Measurements from ENCODE around the gene TUSC2.
"Not testable (repeated sequence)": the region's sequence is repeated elsewhere in the genome, so short reads cannot be mapped to it uniquely, and the experiment has no call there.

Gene TUSC2

DNA sequence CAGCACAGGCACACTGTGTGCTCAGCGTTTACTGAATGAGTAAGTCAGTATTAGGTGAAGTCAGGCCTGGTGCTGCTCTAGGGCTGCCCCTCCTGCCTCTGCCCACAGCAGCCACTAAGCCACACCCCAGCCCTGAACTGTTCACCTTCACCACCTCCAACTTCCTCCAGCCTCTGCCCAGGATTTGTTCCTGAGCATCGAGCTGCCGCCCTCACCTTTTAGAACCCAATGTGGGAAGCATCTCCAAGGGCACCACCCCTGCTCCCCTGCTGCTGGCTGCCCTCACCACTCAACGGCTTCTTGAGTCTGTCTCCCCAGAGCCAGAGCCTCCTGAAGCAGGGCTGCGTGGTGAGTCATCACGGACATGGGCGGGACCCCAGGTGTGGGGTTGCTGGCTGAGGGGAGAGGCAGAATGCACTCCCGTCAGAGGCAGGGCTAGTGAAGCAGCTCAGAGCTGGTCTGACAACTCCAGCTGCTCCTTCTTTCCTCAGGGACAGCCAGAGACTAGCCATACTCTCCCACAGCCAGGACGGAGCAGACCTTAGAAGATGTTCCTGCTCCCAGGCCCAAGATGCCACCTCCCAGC, 11.3 kb downstream of the TUSC2 start:
- FAIRE-seq = no peak

DNA sequence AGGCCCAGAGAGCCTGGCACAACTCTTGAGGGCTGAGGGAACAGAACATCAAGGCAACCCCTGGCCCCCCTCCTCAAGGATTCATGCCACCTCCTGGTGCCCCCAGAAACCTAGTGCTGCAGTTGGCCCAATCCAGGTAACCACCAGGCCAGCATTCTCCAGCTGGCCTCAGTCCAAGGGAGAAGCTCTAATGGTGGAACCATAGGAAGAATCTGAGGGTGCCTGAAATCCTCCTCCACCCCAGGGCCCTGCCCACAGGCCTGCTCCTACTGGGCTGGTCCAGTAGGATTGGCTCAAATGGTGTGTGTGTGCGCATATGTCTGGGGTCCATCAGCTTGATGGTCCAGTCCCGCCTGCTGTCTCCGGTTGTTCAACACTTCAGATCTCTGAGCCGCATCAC, 13.2 kb downstream of the TUSC2 start:
- no peak for FAIRE-seq

DNA sequence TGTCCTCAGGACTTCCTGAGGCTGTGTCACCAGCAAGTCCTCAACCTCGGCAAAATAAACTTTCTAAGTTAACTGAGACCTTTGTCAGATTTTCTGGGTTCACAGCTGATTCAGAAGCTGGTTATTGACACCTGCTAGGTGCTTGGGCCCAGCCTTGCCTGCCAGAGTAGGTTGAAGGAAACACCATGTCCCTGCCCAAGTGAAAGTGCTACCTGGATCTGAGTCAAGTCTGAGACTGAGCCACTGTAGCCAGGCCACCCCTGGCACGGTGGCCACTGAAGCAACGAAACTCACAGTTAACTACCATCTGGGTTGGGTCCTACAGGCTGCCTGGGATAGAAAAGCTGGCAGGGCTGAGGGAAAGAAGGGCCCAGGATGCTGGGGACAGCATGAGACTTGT, 13.7 kb downstream of the TUSC2 start:
- FAIRE-seq = no peak

DNA sequence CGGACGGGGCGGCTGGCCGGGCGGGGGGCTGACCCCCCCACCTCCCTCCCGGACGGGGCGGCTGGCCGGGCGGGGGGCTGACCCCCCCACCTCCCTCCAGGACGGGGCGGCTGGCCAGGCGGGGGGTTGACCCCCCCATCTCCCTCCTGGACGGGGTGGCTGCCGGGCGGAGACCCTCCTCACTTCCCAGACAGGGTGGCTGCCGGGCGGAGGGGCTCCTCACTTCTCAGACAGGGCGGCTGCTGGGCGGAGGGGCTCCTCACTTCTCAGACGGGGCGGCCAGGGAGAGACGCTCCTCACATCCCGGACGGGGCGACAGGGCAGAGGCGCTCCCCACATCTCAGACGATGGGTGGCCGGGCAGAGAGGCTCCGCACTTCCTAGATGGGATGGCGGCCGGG, 16.0 kb downstream of the TUSC2 start:
- FAIRE-seq = not testable (repeated sequence)

DNA sequence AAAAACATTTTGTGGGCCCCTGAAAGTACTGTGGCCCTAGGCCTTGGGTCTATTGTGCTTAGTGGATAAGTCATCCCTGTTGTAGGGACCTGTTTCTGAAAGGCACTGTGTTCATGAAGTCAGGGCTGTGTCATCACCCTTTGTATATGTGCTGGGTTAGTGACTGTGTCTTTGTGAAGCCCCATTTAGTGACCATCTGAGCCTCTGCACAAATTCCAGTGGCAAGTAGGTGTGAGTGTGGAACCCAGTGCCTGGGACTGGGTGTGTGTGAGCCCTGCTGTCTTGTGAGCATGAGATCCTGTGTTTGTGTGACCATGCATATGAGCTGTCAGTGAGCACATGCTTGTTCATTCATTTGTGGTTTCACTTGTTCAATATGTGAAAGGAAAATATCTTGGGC, 23.4 kb downstream of the TUSC2 start:
- FAIRE-seq = no peak

DNA sequence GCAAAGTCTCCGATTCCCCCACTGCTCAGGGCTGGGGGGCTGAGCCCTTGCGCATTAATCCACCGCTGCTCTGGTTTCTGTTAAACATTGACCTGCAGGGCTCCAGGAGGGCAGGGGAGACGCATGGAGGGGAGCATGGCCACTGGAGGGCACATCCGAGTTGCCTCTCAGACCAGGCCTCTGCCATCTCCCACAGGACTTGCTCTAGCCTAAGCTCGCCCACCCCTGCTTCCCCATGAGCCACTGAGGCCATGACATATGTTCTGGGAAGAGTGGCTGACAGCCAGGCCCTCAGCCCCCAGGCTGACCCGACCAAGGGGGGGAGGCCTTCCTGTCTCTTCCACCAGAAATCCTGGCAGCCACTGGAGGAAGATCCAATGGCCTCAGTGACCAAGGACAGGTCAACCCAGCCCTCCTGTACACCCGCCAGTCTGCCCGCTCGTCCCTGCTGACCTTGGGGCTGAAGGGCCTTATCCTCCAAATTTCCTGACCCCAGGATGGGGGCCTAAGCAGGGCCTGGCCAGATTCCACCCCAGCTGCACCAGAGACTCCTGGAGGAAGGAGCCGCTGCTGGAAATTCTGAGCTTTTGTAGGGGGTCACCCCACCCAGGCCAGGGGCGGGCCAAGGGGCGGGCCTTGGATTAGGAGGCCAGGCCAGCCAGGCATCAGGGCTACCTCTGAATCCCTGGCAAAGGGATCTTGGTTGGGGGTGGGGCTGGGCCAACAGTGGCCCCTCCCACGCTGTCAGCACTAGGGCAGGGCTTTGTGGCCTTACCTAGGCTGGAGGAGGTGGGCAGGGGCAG, 24.8 kb downstream of the TUSC2 start, which contains the start of gene HYAL1:
HYAL1 (minus strand) TSS at position 562 of the 803 bp plus-strand sequence. CDS start 618 bp downstream, outside the sequence.
- FAIRE-seq = no peak

DNA sequence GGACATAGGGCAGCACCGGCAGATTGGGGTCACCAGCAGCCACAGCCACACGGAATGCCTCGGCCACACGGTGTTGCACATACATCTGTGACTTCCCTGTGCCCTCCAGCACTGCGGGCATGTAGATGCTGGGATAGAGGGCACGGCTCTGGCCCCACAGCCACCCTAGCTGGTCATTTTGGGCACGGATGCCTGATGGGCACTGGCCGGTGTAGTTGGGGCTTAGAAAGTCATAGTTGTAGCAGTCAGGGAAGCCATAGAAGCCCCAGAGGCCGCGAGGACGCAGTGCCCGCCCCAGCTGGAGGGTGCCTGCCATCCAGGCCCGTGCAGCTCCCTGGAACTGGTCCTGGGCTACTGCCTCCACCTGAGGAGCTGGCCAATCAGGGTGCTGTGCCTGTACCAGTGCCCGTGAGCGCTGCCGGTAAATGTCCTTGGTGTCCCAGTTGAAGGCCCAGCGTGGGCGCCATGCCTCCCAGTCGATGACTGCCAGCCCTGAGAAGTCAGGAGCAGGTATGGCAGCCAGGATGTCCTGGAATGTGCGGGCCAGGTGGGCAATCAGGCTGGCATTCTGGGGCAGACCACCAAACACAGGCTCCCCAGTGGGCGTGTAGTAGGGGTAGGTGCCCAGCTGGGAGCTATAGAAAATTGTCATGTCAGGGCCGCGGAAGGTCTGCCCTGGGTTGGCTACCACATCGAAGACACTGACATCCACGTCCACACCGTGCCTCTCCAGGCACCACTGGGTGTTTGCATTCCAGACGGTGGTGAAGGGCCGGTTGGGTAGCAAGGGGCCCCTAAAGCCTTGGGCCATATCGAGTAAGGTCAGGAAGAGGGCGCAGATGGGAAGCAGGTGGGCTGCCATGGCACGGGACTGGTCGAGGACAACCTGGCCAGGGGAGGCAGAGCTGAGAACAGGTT, 25.7 kb downstream of the TUSC2 start:
- no peak for FAIRE-seq

DNA sequence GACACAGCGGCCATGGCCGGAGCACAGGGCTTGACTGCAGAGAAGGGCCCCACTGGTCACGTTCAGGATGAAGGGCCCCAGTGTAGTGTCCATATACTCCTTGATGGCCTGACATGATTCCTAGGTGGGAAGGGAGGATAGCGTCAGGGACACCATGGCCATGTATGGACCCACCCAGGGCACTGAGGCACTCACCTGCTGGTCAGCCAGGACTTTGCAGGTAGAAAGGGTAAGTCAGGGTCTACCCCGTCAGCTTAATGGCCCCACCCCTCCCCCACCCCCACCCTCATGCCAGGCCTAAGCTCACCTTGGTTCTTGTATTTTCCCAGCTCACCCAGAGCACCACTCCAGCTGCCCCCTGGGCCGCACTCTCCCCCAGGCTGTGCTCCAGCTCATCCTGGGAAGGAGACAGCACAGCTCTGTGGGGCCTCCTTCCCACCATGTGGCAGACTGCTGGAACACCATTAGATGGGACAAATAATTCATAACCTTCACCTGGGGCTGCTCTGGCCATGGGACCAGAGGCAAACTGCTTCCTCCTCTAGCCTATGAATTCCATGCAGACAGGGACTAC, 27.3 kb downstream of the TUSC2 start:
- FAIRE-seq = no peak

DNA sequence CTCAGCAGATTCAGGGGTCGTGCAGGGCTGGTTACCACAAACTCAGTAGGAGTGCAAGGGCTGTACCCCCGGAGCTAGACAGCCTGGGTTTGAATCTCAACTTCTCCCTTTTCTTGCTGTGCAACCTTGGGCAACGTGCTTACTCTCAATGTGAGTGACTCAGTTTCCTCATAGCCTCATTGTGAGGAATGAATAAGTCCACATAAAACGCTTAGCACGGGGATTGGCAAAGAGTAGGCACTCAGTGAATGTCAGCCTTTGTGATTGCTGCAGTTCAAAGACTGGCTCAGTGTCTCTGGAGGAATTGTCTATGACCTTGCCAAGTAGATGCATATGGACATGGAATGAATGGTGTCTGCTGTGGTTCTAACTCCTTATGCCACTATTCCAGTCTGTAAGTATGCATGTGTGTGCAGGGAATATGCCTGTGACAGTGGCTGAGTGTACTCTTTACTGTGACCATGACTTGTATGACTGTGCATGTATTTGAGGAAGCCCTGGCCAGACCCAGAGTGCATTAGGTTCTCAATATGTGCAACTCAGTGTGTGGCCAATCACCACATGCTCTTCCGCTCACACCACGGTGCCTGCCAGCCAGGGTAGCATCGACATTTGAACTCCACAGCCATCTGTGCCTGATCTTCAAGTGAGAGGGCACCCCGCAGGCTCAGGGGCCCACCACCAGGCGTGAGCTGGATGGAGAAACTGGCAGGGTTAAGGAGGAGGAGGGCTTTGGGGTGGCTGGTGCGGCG, 27.9 kb downstream of the TUSC2 start:
- FAIRE-seq = no peak

DNA sequence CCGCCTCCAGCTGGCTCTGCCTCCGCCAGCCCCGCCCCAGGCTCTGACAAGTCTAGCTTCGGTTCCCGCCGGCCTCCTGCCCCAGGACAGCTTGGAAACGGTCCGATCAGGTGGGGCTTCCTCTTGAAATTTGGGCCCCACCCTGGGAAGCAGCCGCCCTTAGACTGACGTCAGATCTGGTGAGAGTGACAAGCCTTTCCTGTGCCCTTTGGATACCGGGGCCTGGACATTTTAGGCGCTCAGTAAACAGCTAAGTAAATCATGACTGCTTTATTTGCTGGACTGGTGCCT, 28.4 kb downstream of the TUSC2 start:
- FAIRE-seq = no peak

DNA sequence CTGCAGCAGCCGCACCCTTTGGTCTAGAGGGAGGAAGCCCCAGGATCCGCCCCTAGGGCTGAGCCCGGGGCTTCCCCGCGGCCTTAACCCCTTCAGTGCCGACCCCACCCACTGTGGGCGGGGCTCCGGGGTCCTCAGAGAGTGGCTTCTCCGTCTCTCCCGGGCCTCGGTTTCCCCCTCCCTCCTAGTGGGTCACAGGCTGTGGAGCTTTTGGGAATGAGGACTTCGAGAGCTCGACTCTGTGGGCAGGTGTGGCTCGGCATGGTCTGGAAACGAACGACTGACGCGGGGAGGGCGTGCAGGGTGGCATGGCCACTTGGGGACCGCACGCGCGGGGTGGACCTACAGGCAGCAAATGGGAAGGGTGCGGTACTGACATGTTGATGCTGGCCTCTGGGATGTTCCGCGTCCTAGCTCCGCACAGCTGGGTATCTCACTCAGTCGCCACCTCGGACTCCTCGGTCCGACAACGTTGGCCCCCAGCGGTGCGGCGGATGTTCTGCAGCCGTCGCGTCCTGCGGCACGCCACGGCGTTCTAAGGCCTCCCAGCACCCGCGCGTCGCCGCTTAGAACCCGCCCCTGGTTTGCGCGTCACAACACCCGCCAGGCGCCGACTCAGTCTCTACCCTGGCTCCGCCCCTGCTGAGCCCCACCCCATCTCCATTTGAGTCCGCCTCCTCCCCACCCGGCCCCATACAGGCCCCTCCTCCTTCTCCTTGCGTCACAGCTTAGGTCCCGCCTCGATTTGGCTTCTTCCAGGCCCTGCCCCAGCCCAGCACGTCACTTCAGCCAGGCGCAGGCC, 29.0 kb downstream of the TUSC2 start, which contains the start of the genes HYAL3 and NAA80:
HYAL3 (minus strand) TSS at position 570 of the 802 bp plus-strand sequence. CDS start 3,803 bp downstream, outside the sequence.
NAA80 (minus strand) TSS at position 570 of the 802 bp plus-strand sequence. CDS start 1,942 bp downstream, outside the sequence.
- peak; percentile 99 for FAIRE-seq

DNA sequence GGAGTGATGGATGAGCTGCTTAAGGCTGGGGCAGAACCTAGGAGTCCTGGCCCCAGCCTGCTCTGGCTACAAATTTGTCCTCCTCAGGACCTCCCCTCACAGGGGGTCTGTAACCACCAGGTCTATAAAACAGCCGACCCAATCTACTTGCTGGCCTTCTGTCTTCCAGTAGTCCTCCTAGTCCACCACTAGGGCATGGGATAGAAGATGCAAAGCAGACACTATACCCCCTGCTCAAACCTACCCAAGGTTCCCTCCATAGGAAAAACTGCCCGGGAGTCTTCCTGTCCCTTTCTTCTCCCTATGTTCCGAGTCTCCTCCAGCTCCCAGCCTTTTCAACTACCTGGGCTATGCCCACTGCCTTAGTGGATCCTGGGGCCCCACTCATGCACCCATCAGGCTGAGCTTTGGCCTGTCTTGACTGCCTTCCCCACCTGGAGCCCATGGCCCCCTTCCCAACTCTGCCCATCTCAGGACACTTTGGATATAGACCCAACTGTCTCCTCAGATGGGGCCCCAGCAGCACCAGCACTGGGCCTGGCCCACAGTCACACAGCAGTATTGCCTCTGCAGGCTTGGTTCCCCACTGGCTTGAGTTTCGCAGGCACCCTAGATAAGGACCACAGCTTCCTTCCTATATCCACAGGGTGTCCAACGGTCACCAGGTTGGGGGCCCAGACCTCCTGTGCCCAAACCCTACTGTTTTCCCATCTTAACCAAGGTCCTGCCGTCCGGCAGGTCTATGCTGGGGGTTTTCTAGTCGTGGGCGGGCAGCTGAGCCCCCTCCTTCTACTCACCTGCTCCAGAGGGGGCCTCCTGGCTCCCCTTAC, 29.9 kb downstream of the TUSC2 start:
- FAIRE-seq = no peak

DNA sequence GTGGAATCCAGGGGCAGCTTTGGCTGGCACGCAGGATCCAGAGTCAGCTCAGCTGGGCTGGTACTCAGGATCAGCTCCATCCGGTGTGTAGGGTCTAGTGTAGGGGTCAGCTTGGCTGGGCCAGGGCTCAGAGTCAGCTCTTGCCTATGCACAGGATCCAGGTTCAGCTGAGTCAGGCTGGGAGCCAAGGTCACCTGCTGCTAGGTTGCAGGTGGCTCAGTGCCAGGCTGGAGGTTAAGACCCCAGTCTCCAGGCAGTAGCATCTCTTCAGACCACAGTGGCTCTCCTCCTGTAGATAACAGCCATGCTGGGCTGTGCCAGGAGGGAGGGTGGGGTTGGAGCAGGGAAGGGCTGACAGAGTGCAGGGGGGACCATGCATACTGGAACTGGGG, 30.6 kb downstream of the TUSC2 start:
- no peak for FAIRE-seq

DNA sequence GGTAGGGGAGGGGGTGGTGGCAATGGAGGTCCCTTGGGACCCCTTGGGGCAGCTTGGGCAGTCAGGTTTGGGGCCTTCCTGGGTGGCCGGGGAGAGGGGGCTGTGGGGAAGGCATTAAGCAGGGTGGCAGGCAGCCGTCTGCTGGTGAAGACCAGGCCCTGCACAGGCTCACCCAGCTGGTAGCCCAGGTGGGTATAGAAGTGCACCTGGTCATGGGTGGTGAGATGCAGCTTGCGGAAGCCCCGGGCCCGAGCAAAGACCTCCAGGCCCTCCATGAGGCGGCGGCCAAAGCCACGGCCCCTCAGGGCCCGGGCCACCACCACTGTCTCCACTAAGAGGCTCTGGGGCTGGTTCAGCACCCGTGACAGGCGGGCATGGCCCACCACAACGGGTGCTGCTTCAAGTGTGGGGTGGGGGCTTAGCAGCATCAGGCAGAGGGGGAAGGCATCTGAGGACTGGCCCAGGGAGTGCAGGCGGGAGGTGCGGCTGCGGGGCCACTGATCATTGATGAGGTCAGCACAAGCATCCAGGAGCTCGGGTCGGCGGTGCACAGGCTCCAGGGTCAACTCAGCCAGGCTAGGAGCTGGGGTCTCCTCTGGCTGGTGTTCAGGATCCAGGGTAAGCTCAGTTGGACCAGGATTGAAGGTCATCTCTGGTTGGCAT, 31.2 kb downstream of the TUSC2 start:
- FAIRE-seq = no peak

DNA sequence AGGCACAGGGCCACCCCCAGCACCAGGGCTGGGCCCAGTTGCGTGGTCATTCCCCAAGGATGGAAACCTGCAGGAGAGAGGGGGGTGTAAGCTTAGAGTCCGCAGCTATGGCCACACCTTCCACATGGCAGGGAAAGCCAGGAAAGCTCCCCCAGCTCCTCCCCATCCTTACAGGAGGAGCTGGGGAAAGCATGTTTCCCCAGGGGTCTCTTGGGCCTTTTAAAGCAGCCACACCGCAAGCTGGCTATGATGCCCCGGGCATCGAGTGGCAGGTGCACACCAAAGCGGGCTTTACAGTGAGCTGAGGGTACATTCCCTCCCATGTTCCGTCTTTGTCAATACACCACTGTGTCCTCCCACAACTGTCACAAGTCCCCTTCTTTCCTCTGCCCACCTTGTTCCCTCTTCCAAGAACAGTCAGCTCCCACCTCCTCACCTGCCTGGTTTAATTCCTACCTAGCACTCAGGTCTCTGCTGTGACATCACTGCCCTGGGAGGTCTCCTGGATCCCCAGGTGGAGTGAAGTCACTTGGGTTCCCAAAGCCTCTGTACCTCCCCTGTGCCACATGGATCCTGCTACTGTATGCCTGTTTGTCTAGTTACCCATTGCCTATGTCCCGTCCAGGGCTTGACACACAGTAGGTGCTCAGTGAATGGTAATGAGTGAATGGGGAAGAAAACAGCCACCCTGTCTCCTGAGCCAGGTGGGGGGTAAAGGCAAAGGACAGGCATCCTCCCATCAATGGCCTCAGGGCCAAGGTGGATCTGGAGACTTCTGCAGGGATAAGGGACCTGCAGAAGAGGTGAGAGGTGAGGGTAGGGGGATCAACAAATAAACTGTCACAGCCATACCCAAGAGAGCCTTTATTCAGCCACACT, 32.2 kb downstream of the TUSC2 start:
- FAIRE-seq = no peak

DNA sequence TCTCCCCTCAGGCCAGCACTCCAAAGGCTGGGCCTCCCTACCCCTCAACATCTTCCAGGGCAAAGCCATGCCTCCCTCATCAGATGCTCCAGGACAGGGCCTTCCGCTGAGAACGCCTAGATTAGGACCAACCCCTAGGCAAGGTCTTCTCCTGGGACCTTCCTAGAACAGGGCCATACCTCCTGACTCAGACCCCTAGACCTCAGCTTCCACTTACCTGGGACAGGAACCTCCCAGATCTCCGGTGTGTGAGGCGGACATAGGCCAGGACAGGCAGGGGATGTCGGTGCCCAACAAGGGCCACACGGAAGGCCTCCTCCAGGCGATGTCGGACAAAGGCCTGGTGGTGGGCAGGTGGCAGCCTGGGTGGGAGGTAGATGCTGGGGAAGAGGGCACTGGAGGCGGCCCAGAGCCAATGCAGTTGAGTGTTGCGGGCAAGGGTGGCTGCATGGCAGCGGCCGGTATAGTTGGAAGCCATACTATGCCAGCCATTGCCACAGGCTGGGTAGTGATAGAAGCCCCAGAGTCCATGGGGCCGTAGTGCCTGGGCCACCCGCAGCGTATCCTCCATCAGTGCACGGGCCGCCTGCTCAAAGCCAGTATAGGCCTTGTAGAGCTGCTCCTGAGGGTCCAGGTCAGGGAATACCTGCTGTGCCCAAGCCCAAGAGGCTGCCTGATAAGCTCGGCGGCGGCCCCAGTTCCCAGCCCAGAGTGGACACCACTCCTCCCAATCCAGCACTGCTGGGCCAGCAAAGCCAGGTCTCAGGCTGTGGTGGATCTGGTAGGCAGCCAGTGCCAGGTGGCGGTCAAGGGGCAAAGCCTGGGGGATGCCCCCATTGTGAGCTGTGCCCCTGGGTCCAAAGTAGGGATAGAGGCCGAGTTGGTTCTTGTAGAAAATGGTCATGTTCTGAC, 33.3 kb downstream of the TUSC2 start:
- FAIRE-seq = no peak

DNA sequence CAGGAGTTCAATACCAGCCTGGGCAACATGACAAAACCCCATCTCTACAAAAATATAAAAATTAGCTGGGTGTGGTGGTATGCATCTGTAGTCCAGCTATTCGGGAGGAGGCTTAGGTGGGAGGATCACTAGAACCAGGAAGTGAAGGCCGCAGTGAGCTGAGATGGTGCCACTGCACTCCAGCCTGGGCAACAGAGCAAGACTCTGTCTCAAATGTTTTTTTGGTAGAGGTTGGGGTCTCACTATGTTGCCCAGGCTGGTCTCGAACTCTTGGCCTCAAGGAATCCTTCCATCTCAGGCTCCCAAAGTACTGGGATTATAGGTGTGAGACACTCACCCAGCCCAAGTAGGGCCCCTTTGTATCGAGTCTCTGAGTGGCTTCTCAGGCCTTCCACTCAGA, 33.9 kb downstream of the TUSC2 start:
- FAIRE-seq = no peak

Data from G401.6 (cell line).